HG03521 (cell line): ENCODE measurements around the gene ZEB1.
"Not testable (repeated sequence)": the region's sequence is repeated elsewhere in the genome, so short reads cannot be mapped to it uniquely, and the experiment has no call there.

Experiments
- ATAC-seq: cut with Tn5 transposase; IDR thresholded peaks from one replicate; pipeline ENCODE4 v1.9.1; 2021; ENCODE audit warnings: mild to moderate bottlenecking, moderate library complexity; ENCODE audit not compliant: unreplicated experiment

The ZEB1 gene

GRCh38 chr10:31484431-31485135 lies 165.6 kb downstream of the ZEB1 start:
- no peak for ATAC-seq

GRCh38 chr10:31490858-31491504 lies 172.0 kb downstream of the ZEB1 start:
- ATAC-seq, result no peak

- no peak for ATAC-seq
Observed at GRCh38 chr10:31507427-31507826, 188.4 kb downstream of the ZEB1 start.

GRCh38 chr10:31508234-31508633 lies 189.2 kb downstream of the ZEB1 start:
- ATAC-seq, result no peak

- no peak for ATAC-seq
Observed at GRCh38 chr10:31508882-31509281, 189.9 kb downstream of the ZEB1 start.

- ATAC-seq, result no peak
Observed at GRCh38 chr10:31509989-31510388, 191.0 kb downstream of the ZEB1 start.

GRCh38 chr10:31515116-31515515 lies 196.1 kb downstream of the ZEB1 start:
- no peak for ATAC-seq

- no peak for ATAC-seq
Observed at GRCh38 chr10:31515819-31516402, 196.9 kb downstream of the ZEB1 start.

- no peak for ATAC-seq
Observed at GRCh38 chr10:31520986-31521831, 202.2 kb downstream of the ZEB1 start.

GRCh38 chr10:31522820-31523219 lies 203.8 kb downstream of the ZEB1 start:
- no peak for ATAC-seq

GRCh38 chr10:31524460-31524859 lies 205.4 kb downstream of the ZEB1 start:
- ATAC-seq, result no peak

- ATAC-seq, result no peak
Observed at GRCh38 chr10:31526178-31526577, 207.2 kb downstream of the ZEB1 start.

- ATAC-seq, result no peak
Observed at GRCh38 chr10:31526681-31527080, 207.7 kb downstream of the ZEB1 start.

- no peak for ATAC-seq
Observed at GRCh38 chr10:31528831-31529230, 209.8 kb downstream of the ZEB1 start.

GRCh38 chr10:31536302-31536701 lies 217.3 kb downstream of the ZEB1 start:
- no peak for ATAC-seq

- ATAC-seq, result no peak
Observed at GRCh38 chr10:31549896-31550295, 230.9 kb downstream of the ZEB1 start.

GRCh38 chr10:31554556-31554955 lies 235.5 kb downstream of the ZEB1 start:
- ATAC-seq, result no peak

- no peak for ATAC-seq
Observed at GRCh38 chr10:31557854-31558253, 238.8 kb downstream of the ZEB1 start.

GRCh38 chr10:31568252-31568861 lies 249.3 kb downstream of the ZEB1 start:
- ATAC-seq, result not testable (repeated sequence)

GRCh38 chr10:31574577-31574976 lies 255.6 kb downstream of the ZEB1 start:
- ATAC-seq, result no peak
